PC-3 (cell line): ENCODE measurements around the gene EMILIN2. TPM values are rescaled to one million over a fixed set of nuclear protein-coding genes. Genes with fewer than 3 reads are reported as not detected.

Experiments used
- ATAC-seq: fragments of 200-7000 bp; cut with Tn5 transposase; 2 replicates; pipeline ENCODE4 v1.9.1; 2020; ENCODE audit warnings: mild to moderate bottlenecking, moderate library complexity
- BruUV-seq: library from RNA; stranded (reverse); fragments of 400-500 nt; replicated peaks from 2 replicates; lab custom pipeline; 2021; lab: Mats Ljungman, UMichigan
- CTCF ChIA-PET: fragments of 300-600 bp; sonication (Branson Sonifier 250); formaldehyde crosslinking; loops from one replicate; lab custom pipeline; 2022; ENCODE audit warnings: antibody characterized with exemption; lab: Charles Lee
- POLR2A ChIA-PET: fragments of 300-600 bp; sonication (Branson Sonifier 250); formaldehyde crosslinking; loops from one replicate; lab custom pipeline; 2022; ENCODE audit warnings: antibody characterized with exemption; ENCODE audit not compliant: unreplicated experiment; lab: Charles Lee
- DNase-seq: peaks from one replicate; pipeline ENCODE4 v3.0.0-alpha.2; 2015
- H2AFZ ChIP-seq: fragments of 300-600 bp; sonication (generic); 2 replicates; pipeline ENCODE4 v1.6.0; 2016; ENCODE audit warnings: antibody characterized with exemption, low read length
- H3F3A ChIP-seq: fragments of 300-600 bp; sonication (generic); one replicate; pipeline ENCODE4 v1.6.0; 2017; ENCODE audit warnings: antibody characterized with exemption, low read length, control low read depth, mild to moderate bottlenecking; ENCODE audit not compliant: unreplicated experiment
- H3K27ac ChIP-seq: fragments of 300-600 bp; sonication (generic); 2 replicates; pipeline ENCODE4 v1.5.1; 2016; ENCODE audit warnings: mild to moderate bottlenecking, low read length
- H3K27me3 ChIP-seq: fragments of 300-600 bp; sonication (generic); 2 replicates; pipeline ENCODE4 v1.6.1; 2016; ENCODE audit warnings: low read length, mixed read lengths
- H3K36me3 ChIP-seq: fragments of 300-600 bp; sonication (generic); 2 replicates; pipeline ENCODE4 v1.6.1; 2016; ENCODE audit warnings: low read depth, mixed run types, low read length, mixed read lengths
- H3K4me1 ChIP-seq: fragments of 300-600 bp; sonication (generic); 2 replicates; pipeline ENCODE4 v1.5.1; 2016; ENCODE audit warnings: low read length; ENCODE audit not compliant: insufficient read depth
- H3K4me2 ChIP-seq: fragments of 300-600 bp; sonication (generic); 2 replicates; pipeline ENCODE4 v1.6.0; 2016; ENCODE audit warnings: low read length
- H3K4me3 ChIP-seq: fragments of 300-600 bp; sonication (generic); 2 replicates; pipeline ENCODE4 v1.5.1; 2016; ENCODE audit warnings: mild to moderate bottlenecking, low read length, mixed read lengths
- H3K79me2 ChIP-seq: fragments of 300-600 bp; sonication (generic); 2 replicates; pipeline ENCODE4 v1.6.1; 2017; ENCODE audit warnings: low read length, mixed read lengths
- H3K9ac ChIP-seq: fragments of 300-600 bp; sonication (generic); 2 replicates; pipeline ENCODE4 v1.6.0; 2016; ENCODE audit warnings: mild to moderate bottlenecking, low read length
- H3K9me2 ChIP-seq: fragments of 300-600 bp; sonication (generic); replicated peaks from 2 replicates; pipeline ENCODE4 v1.6.1; 2016; ENCODE audit warnings: mixed run types, low read length, mixed read lengths
- H3K9me3 ChIP-seq: fragments of 300-600 bp; sonication (generic); 2 replicates; pipeline ENCODE4 v1.6.1; 2016; ENCODE audit warnings: low read length, mixed read lengths
- H4K20me1 ChIP-seq: fragments of 300-600 bp; sonication (generic); 2 replicates; pipeline ENCODE4 v1.6.1; 2016; ENCODE audit warnings: low read length, mixed read lengths
- CTCF ChIP-seq: fragments of 300-600 bp; sonication (generic); conservative IDR thresholded peaks from 2 replicates; pipeline ENCODE4 v1.5.1; 2017; ENCODE audit warnings: antibody characterized with exemption, low read depth, mild to moderate bottlenecking, low read length
- EZH2 ChIP-seq: fragments of 300-600 bp; sonication (generic); IDR thresholded peaks from one replicate; pipeline ENCODE4 v1.6.1; 2017; ENCODE audit warnings: antibody characterized with exemption, mild to moderate bottlenecking, low read length; ENCODE audit not compliant: unreplicated experiment
- EZH2phosphoT487 ChIP-seq: fragments of 300-600 bp; sonication (generic); IDR thresholded peaks from 2 replicates; pipeline ENCODE4 v1.6.1; 2018; ENCODE audit warnings: mild to moderate bottlenecking, antibody characterized with exemption, low read length, borderline replicate concordance
- intact Hi-C: fragments of 100-400 bp; cut with micrococcal nuclease; formaldehyde crosslinking; loops from 2 replicates; pipeline ENCODE4 v1.9.0; 2023
- total RNA-seq: library from RNA; depleted of rRNA; stranded (reverse); fragments of >200 nt; gene quantifications from 2 replicates; pipeline ENCODE4 v1.2.3, GENCODE V29; 2014

The EMILIN2 gene
- total RNA-seq, 1 experiment from 2014 or later: 17.1 TPM

GRCh38 chr18:2900684-2901422 is 54.0 kb downstream of the EMILIN2 start:
- TF ChIP-seq EZH2 (no peak), CTCF (no peak), EZH2phosphoT487 (no peak)
- H3F3A ChIP-seq: no peaks in the 10 kb centered on the region
- H3K79me2 ChIP-seq: no peaks in the 10 kb centered on the region
- no peaks in the 10 kb centered on the region for H3K27me3 ChIP-seq
- H3K4me2 ChIP-seq: no peak overlapping the region
- ATAC-seq (no peak), DNase-seq (no peak)
- H3K4me3 ChIP-seq: no peak overlapping the region
- no peaks in the 10 kb centered on the region for H4K20me1 ChIP-seq
- no TSS peak for BruUV-seq
- peaks cover 12% of the 10 kb centered on the region for H3K4me1 ChIP-seq
- POLR2A ChIA-PET: no interaction called here
- H3K36me3 ChIP-seq: no peaks in the 10 kb centered on the region
- CTCF ChIA-PET: no interaction called here
- H3K9me2 ChIP-seq: no peaks in the 10 kb centered on the region
- no peak overlapping the region for H3K27ac ChIP-seq
- H2AFZ ChIP-seq: no peak overlapping the region
- H3K9me3 ChIP-seq: no peaks in the 10 kb centered on the region
- no peak overlapping the region for H3K9ac ChIP-seq
- intact Hi-C loops: loop anchor here (10.0 kb wide), 1 partner anchor 96 kb away; no protein-coding TSS in a partner anchor

GRCh38 chr18:2901423-2901985 is 54.7 kb downstream of the EMILIN2 start:
- DNase-seq (no peak), ATAC-seq (no peak)
- H3K79me2 ChIP-seq: peaks cover 4% of the 10 kb centered on the region; the same call in 1 of the 2 replicates
- no peaks in the 10 kb centered on the region for H3F3A ChIP-seq
- no peak overlapping the region for H3K27ac ChIP-seq
- intact Hi-C loops: loop anchor here (10.0 kb wide), 1 partner anchor 97 kb away; no protein-coding TSS in a partner anchor
- no peak overlapping the region for H3K9ac ChIP-seq
- CTCF ChIA-PET: no interaction called here
- BruUV-seq: no TSS peak
- no peak overlapping the region for H3K4me3 ChIP-seq
- no peaks in the 10 kb centered on the region for H3K9me2 ChIP-seq
- H4K20me1 ChIP-seq: no peaks in the 10 kb centered on the region
- H3K4me1 ChIP-seq: peaks cover 12% of the 10 kb centered on the region
- H3K9me3 ChIP-seq: no peaks in the 10 kb centered on the region
- 0 out of 2 replicates have a peak, but pooled peaks cover 3% of the 10 kb centered on the region for H3K27me3 ChIP-seq
- H2AFZ ChIP-seq: no peak overlapping the region
- H3K36me3 ChIP-seq: no peaks in the 10 kb centered on the region
- H3K4me2 ChIP-seq: no peak overlapping the region
- TF ChIP-seq EZH2phosphoT487 (no peak), EZH2 (no peak), CTCF (no peak)
- POLR2A ChIA-PET: no interaction called here

GRCh38 chr18:2902327-2902726 is 55.5 kb downstream of the EMILIN2 start:
- no TSS peak for BruUV-seq
- peaks cover 9% of the 10 kb centered on the region for H3K79me2 ChIP-seq
- POLR2A ChIA-PET: interaction anchor here (0.6 kb wide), 1 partner anchor 105 kb away, joined by 7 read pairs; no protein-coding TSS in a partner anchor
- H3K9ac ChIP-seq: no peak overlapping the region
- no peak for DNase-seq
- H3K36me3 ChIP-seq: no peaks in the 10 kb centered on the region
- CTCF ChIA-PET: no interaction called here
- no peak overlapping the region for H3K4me3 ChIP-seq
- no peaks in the 10 kb centered on the region for H4K20me1 ChIP-seq
- H3K4me1 ChIP-seq: peaks cover 14% of the 10 kb centered on the region
- no peak overlapping the region for H3K4me2 ChIP-seq
- H3F3A ChIP-seq: no peaks in the 10 kb centered on the region
- H3K27me3 ChIP-seq: 0 out of 2 replicates have a peak, but pooled peaks cover 3% of the 10 kb centered on the region
- no peak for TF ChIP-seq EZH2
- TF ChIP-seq EZH2phosphoT487: no peak
- no peak for TF ChIP-seq CTCF
- intact Hi-C loops: loop anchor here (10.0 kb wide), 1 partner anchor 98 kb away; no protein-coding TSS in a partner anchor
- no peak overlapping the region for H3K27ac ChIP-seq
- no peak overlapping the region for H2AFZ ChIP-seq
- no peaks in the 10 kb centered on the region for H3K9me3 ChIP-seq
- no peak for ATAC-seq
- no peaks in the 10 kb centered on the region for H3K9me2 ChIP-seq
